ENCODE data around the gene YAE1. TPM values are rescaled to one million over a fixed set of nuclear protein-coding genes. Genes with fewer than 3 reads are reported as not detected.

YAE1 gene
- total RNA-seq, 1 experiment from 2014 or later: 23.1 TPM

GRCh38 chr7:39603924-39604323 lies 37.7 kb downstream of the YAE1 start:
- intact Hi-C loops (cut with micrococcal nuclease; ENCODE audit: unreplicated experiment): no loop called here
- Histone ChIP-seq H3K9me3 (ENCODE audit: insufficient read depth, low read depth) (no peaks in the 10 kb centered on the region), H3K79me2 (ENCODE audit: low read depth) (no peaks in the 10 kb centered on the region), H2AFZ (no peak overlapping the region), H3K27me3 (ENCODE audit: insufficient read depth, low read depth) (no peaks in the 10 kb centered on the region), H3K4me3 (no peak overlapping the region), H4K20me1 (ENCODE audit: insufficient read depth) (no peaks in the 10 kb centered on the region), H3K27ac (no peak overlapping the region), H3F3A (ENCODE audit: insufficient read depth, low read depth) (no peaks in the 10 kb centered on the region), H3K36me3 (ENCODE audit: low read depth) (no peaks in the 10 kb centered on the region), H3K4me2 (no peak overlapping the region), H3K4me1 (replicated peaks; ENCODE audit: insufficient read depth) (no peaks in the 10 kb centered on the region), H3K9me2 (ENCODE audit: insufficient read depth) (no peaks in the 10 kb centered on the region; the same call in 1 of the 2 replicates)
- CTCF ChIA-PET: interaction anchor here (0.6 kb wide), 1 partner anchor 38 kb away, joined by 3 read pairs; no protein-coding TSS in a partner anchor
- POLR2A ChIA-PET (ENCODE audit: unreplicated experiment): no interaction called here
- BruUV-seq (replicated peaks): no TSS peak
- no peak for TF ChIP-seq EZH2 (IDR thresholded peaks at IDR 0.05; ENCODE audit: low read depth)
- no peak for TF ChIP-seq CTCF (conservative IDR thresholded peaks at IDR 0.05)
- DNase-seq: no peak

GRCh38 chr7:39605087-39605486 lies 38.9 kb downstream of the YAE1 start:
- Histone ChIP-seq H3K4me2 (no peak overlapping the region), H4K20me1 (ENCODE audit: insufficient read depth) (no peaks in the 10 kb centered on the region), H3K4me3 (no peak overlapping the region), H3K27me3 (ENCODE audit: insufficient read depth, low read depth) (no peaks in the 10 kb centered on the region), H3K79me2 (ENCODE audit: low read depth) (no peaks in the 10 kb centered on the region), H3K9me3 (ENCODE audit: insufficient read depth, low read depth) (no peaks in the 10 kb centered on the region), H3K27ac (no peak overlapping the region), H3K36me3 (ENCODE audit: low read depth) (no peaks in the 10 kb centered on the region), H3F3A (ENCODE audit: insufficient read depth, low read depth) (no peaks in the 10 kb centered on the region), H3K9me2 (ENCODE audit: insufficient read depth) (no peaks in the 10 kb centered on the region; the same call in 1 of the 2 replicates), H3K4me1 (replicated peaks; ENCODE audit: insufficient read depth) (no peaks in the 10 kb centered on the region), H2AFZ (no peak overlapping the region)
- intact Hi-C loops (cut with micrococcal nuclease; ENCODE audit: unreplicated experiment): no loop called here
- CTCF ChIA-PET: no interaction called here
- POLR2A ChIA-PET (ENCODE audit: unreplicated experiment): interaction anchor here (0.6 kb wide), 1 partner anchor 12 kb away, joined by 3 read pairs; no protein-coding TSS in a partner anchor
- TF ChIP-seq CTCF (conservative IDR thresholded peaks at IDR 0.05) (no peak), EZH2 (IDR thresholded peaks at IDR 0.05; ENCODE audit: low read depth) (no peak)
- no TSS peak for BruUV-seq (replicated peaks)
- DNase-seq: no peak

- ChIA-PET CTCF (no interaction called here), POLR2A (ENCODE audit: unreplicated experiment) (no interaction called here)
- H2AFZ ChIP-seq: no peak overlapping the region
- BruUV-seq (replicated peaks): no TSS peak
- DNase-seq: no peak
- no peaks in the 10 kb centered on the region for H4K20me1 ChIP-seq (ENCODE audit: insufficient read depth)
- no peaks in the 10 kb centered on the region for H3K9me3 ChIP-seq (ENCODE audit: insufficient read depth, low read depth)
- H3K4me1 ChIP-seq (replicated peaks; ENCODE audit: insufficient read depth): no peaks in the 10 kb centered on the region
- no peak overlapping the region for H3K4me2 ChIP-seq
- intact Hi-C loops (cut with micrococcal nuclease; ENCODE audit: unreplicated experiment): no loop called here
- no peak overlapping the region for H3K27ac ChIP-seq
- no peaks in the 10 kb centered on the region; the same call in 1 of the 2 replicates for H3K9me2 ChIP-seq (ENCODE audit: insufficient read depth)
- H3K4me3 ChIP-seq: no peak overlapping the region
- H3F3A ChIP-seq (ENCODE audit: insufficient read depth, low read depth): no peaks in the 10 kb centered on the region
- H3K36me3 ChIP-seq (ENCODE audit: low read depth): no peaks in the 10 kb centered on the region
- TF ChIP-seq CTCF (conservative IDR thresholded peaks at IDR 0.05) (no peak), EZH2 (IDR thresholded peaks at IDR 0.05; ENCODE audit: low read depth) (no peak)
- no peaks in the 10 kb centered on the region for H3K27me3 ChIP-seq (ENCODE audit: insufficient read depth, low read depth)
- H3K79me2 ChIP-seq (ENCODE audit: low read depth): no peaks in the 10 kb centered on the region
Observed at GRCh38 chr7:39606352-39606751, 40.1 kb downstream of the YAE1 start.

All from PC-9 (cell line).